ENCODE results near the gene TNS4.

The TNS4 gene

GRCh38 chr17:40470932-40471828 is 30.2 kb downstream of the TNS4 start:
- DNase-seq, result no peak

- no peak for DNase-seq
These were observed 31.4 kb downstream of the TNS4 start for GRCh38 chr17:40469805-40470675.

- no peak for DNase-seq
These were observed 32.9 kb downstream of the TNS4 start for GRCh38 chr17:40468560-40468959.

- no peak for DNase-seq
These were observed 34.0 kb downstream of the TNS4 start for GRCh38 chr17:40467281-40467867.

GRCh38 chr17:40466298-40466971 is 35.0 kb downstream of the TNS4 start:
- no peak for DNase-seq

- no peak for DNase-seq
These were observed 37.0 kb downstream of the TNS4 start for GRCh38 chr17:40464392-40464855.

- no peak for DNase-seq
These were observed 38.3 kb downstream of the TNS4 start for GRCh38 chr17:40463122-40463550.

- DNase-seq, result no peak
These were observed 38.9 kb downstream of the TNS4 start for GRCh38 chr17:40462343-40463121.

- peak; percentile 73 for DNase-seq
These were observed 39.6 kb downstream of the TNS4 start for GRCh38 chr17:40461732-40462342.

GRCh38 chr17:40460968-40461731 is 40.3 kb downstream of the TNS4 start:
- DNase-seq, result no peak

- no peak for DNase-seq
These were observed 40.8 kb downstream of the TNS4 start for GRCh38 chr17:40460604-40460967.

- DNase-seq, result peak; percentile 67
These were observed 41.5 kb downstream of the TNS4 start for GRCh38 chr17:40459636-40460603.

- DNase-seq, result no peak
These were observed 42.5 kb downstream of the TNS4 start for GRCh38 chr17:40458851-40459482.

- DNase-seq, result peak; percentile 64
These were observed 43.2 kb downstream of the TNS4 start for GRCh38 chr17:40457964-40458791.

- DNase-seq, result no peak
These were observed 44.1 kb downstream of the TNS4 start for GRCh38 chr17:40457369-40457768.

GRCh38 chr17:40456396-40456951 is 44.9 kb downstream of the TNS4 start:
- DNase-seq, result no peak

GRCh38 chr17:40454613-40454995 is 46.8 kb downstream of the TNS4 start:
- no peak for DNase-seq
